Endodermal cell (in vitro differentiated cells): Measurements from ENCODE around the gene BZW1. TPM values are rescaled to one million over a fixed set of nuclear protein-coding genes. Genes with fewer than 3 reads are reported as not detected.

Source experiments
- DNase-seq: peaks from one replicate; pipeline ENCODE4 v3.0.0-alpha.2; 2017
- H3K27ac ChIP-seq: 2 replicates; pipeline ENCODE4 v1.5.1; 2013; ENCODE audit warnings: mild to moderate bottlenecking, low read depth, low read length, moderate library complexity
- H3K27me3 ChIP-seq: 2 replicates; pipeline ENCODE4 v1.6.1; 2013; ENCODE audit warnings: mild to moderate bottlenecking, low read length, moderate library complexity; ENCODE audit not compliant: insufficient read depth, control insufficient read depth, poor library complexity, severe bottlenecking
- H3K36me3 ChIP-seq: 2 replicates; pipeline ENCODE4 v1.7.0; 2013; ENCODE audit warnings: mild to moderate bottlenecking, low read length, moderate library complexity; ENCODE audit not compliant: control insufficient read depth, insufficient read depth
- H3K4me1 ChIP-seq: one replicate; pipeline ENCODE4 v1.7.0; 2013; ENCODE audit warnings: low read length; ENCODE audit not compliant: control insufficient read depth, insufficient read depth
- H3K4me3 ChIP-seq: 2 replicates; pipeline ENCODE4 v1.5.1; 2013; ENCODE audit warnings: mild to moderate bottlenecking, low read length, moderate library complexity
- H3K9ac ChIP-seq: 2 replicates; pipeline ENCODE4 v1.6.1; 2013; ENCODE audit warnings: mild to moderate bottlenecking, low read length, moderate library complexity; ENCODE audit not compliant: poor library complexity, severe bottlenecking; ENCODE audit errors: extremely low read depth
- H3K9me3 ChIP-seq: 2 replicates; pipeline ENCODE4 v1.6.1; 2013; ENCODE audit warnings: mild to moderate bottlenecking, low read length, moderate library complexity; ENCODE audit not compliant: control insufficient read depth
- H3K27ac Mint-ChIP-seq: 2 replicates; pipeline ENCODE4 v1.8.0; 2020; ENCODE audit warnings: mixed read lengths
- H3K27me3 Mint-ChIP-seq: 2 replicates; pipeline ENCODE4 v1.8.0; 2021; ENCODE audit warnings: mild to moderate bottlenecking, mixed read lengths; ENCODE audit not compliant: insufficient read depth
- H3K36me3 Mint-ChIP-seq: 2 replicates; pipeline ENCODE4 v1.8.0; 2020; ENCODE audit warnings: low read depth, mixed read lengths
- H3K4me1 Mint-ChIP-seq: 2 replicates; pipeline ENCODE4 v1.8.0; 2020; ENCODE audit warnings: mixed read lengths
- H3K4me3 Mint-ChIP-seq: 2 replicates; pipeline ENCODE4 v1.8.0; 2020; ENCODE audit warnings: mild to moderate bottlenecking, moderate library complexity, mixed read lengths
- H3K9me3 Mint-ChIP-seq: 2 replicates; pipeline ENCODE4 v1.8.0; 2020; ENCODE audit warnings: mild to moderate bottlenecking, mixed read lengths
- CTCF ChIP-seq: fragments of 200-600 bp; sonication (generic); conservative IDR thresholded peaks from 2 replicates; pipeline ENCODE4 v1.5.0; 2021; ENCODE audit warnings: antibody characterized with exemption, mild to moderate bottlenecking
- WGBS, 2 experiments: methylation state at CpG; one replicate each; pipeline versions ENCODE4 v1.1.5 to v1.1.7; 2013; ENCODE audit warnings: missing lambda C conversion rate in 2 of 2, mixed read lengths in 1 of 2; ENCODE audit not compliant: insufficient coverage in 1 of 2, insufficient read length in 1 of 2; 5-methylcytosine and 5-hydroxymethylcytosine counted together
- total RNA-seq, 2 donors: library from RNA; stranded (reverse); fragmentation: NEBNext Ultra II Directional in 1 of 2; extraction: Animal tissue kit (Norgen Biotek cat#: 25700) in 1 of 2; gene quantifications; 2 replicates in 1 of 2; 3 replicates in 1 of 2; pipeline ENCODE4 v1.2.1, GENCODE V29; 2021

Gene BZW1
- total RNA-seq, 2 donors from 2014 or later, result 314 to 323 TPM

- no peak for DNase-seq
- Histone ChIP-seq H3K27ac (no peak overlapping the region), H3K4me3 (peak overlapping the region; percentile 24), H3K27me3 (peaks cover 6% of the 10 kb centered on the region), H3K4me1 (peaks cover 3% of the 10 kb centered on the region), H3K9me3 (no peaks in the 10 kb centered on the region), H3K9ac (no peak overlapping the region), H3K36me3 (no peaks in the 10 kb centered on the region)
- TF ChIP-seq CTCF, result no peak
- Mint-ChIP-seq H3K27ac (no peak overlapping the region), H3K4me3 (no peak overlapping the region), H3K36me3 (no peaks in the 10 kb centered on the region), H3K27me3 (peaks cover 9% of the 10 kb centered on the region), H3K4me1 (peaks cover 16% of the 10 kb centered on the region), H3K9me3 (no peaks in the 10 kb centered on the region)
- WGBS, 2 experiments, result 93 to 100% methylated on average over 1 to 2 of the region's 2 CpGs
Observed at GRCh38 chr2:200765139-200765951, 46.4 kb upstream of the BZW1 start.

- Mint-ChIP-seq H3K27ac (no peak overlapping the region), H3K27me3 (peaks cover 13% of the 10 kb centered on the region), H3K9me3 (no peaks in the 10 kb centered on the region), H3K36me3 (no peaks in the 10 kb centered on the region), H3K4me1 (peaks cover 14% of the 10 kb centered on the region), H3K4me3 (no peak overlapping the region)
- Histone ChIP-seq H3K4me3 (no peak overlapping the region), H3K36me3 (no peaks in the 10 kb centered on the region), H3K9me3 (no peaks in the 10 kb centered on the region), H3K27me3 (peaks cover 6% of the 10 kb centered on the region), H3K27ac (no peak overlapping the region), H3K4me1 (peaks cover 3% of the 10 kb centered on the region), H3K9ac (no peak overlapping the region)
- no peak for DNase-seq
- no peak for TF ChIP-seq CTCF
- 93 to 94% methylated on average over 5 to 8 of the region's 8 CpGs for WGBS, 2 experiments
Observed at GRCh38 chr2:200765995-200766660, 45.6 kb upstream of the BZW1 start.

DNA sequence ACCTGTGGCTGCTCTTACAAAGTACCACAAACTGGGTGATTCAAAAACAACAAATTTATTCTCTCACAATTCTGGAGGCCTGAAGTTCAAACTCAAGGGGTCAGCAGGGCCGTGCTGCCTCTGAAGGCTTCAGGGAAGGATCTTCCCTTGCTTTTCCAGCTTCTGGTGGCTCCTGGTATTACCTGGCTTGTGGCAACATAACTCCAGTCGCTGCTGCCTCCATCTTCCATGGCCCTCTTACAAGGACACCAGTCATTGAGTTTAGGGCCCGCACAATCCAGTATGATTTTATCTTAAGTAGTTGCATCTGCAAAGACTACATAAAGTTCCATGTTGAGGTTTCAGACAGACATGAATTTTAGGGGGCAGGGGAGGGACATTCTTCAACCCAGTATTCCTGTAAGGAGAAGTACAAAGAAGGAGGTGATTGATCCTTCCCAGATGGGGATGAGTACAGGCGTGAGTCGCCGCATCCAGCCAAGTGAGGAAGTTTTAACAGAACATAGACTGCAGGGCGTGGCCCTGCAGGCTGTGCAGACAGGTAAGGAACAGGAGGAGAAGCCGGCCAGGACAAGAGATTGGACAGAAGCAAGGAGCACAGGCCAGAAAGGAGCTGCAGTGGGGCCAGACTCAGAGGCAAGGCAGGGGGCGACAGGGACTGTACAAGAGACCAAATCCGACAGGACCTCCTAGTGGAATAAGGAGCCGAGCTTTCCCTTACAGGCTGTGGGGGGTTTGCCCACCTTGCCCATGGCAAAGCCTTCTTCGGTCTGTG lies 44.4 kb upstream of the BZW1 start:
- H3K27me3 Mint-ChIP-seq, result peaks cover 14% of the 10 kb centered on the region
- peak; percentile 36 for TF ChIP-seq CTCF

More for the DNA sequence above, 44.4 kb upstream of the BZW1 start:
- Histone ChIP-seq H3K4me1 (peaks cover 3% of the 10 kb centered on the region), H3K9ac (no peak overlapping the region), H3K4me3 (no peak overlapping the region), H3K27ac (no peak overlapping the region), H3K36me3 (no peaks in the 10 kb centered on the region), H3K9me3 (no peaks in the 10 kb centered on the region), H3K27me3 (peaks cover 6% of the 10 kb centered on the region)
- 85 to 97% methylated on average over 9 to 12 of the region's 12 CpGs for WGBS, 2 experiments
- no peak overlapping the region for H3K27ac Mint-ChIP-seq
- no peak overlapping the region for H3K4me3 Mint-ChIP-seq
- DNase-seq, result no peak
- no peaks in the 10 kb centered on the region for H3K36me3 Mint-ChIP-seq
- H3K4me1 Mint-ChIP-seq, result peaks cover 8% of the 10 kb centered on the region
- H3K9me3 Mint-ChIP-seq, result peaks cover under 1% of the 10 kb centered on the region
